ENCODE results near the gene WDFY2.

GRCh38 chr13:51587372-51587771 lies 3.1 kb downstream of the WDFY2 start:
- TF ChIP-seq POLR2AphosphoS5 (IDR thresholded peaks at IDR 0.05; ENCODE audit: borderline replicate concordance, low read depth, low read length) (no peak), EZH2 (IDR thresholded peaks at IDR 0.05) (no peak)
